LNCaP clone FGC (cell line): ENCODE data around the gene TBC1D16.

Experiments
- DNase-seq: peaks from one replicate; pipeline ENCODE4 v3.0.0-alpha.2; 2011; ENCODE audit warnings: low read depth
- H3K4me3 ChIP-seq: 2 replicates; pipeline ENCODE4 v1.5.1; 2011; ENCODE audit warnings: mild to moderate bottlenecking, low read depth, low read length, control low read depth
- CTCF ChIP-seq: IDR thresholded peaks from 2 replicates; pipeline ENCODE4 v1.5.1; 2012; ENCODE audit warnings: mild to moderate bottlenecking; ENCODE audit not compliant: control insufficient read depth, insufficient read depth; ENCODE audit errors: extremely low read depth

The TBC1D16 gene

GRCh38 chr17:80071116-80071841 is 35.6 kb upstream of the TBC1D16 start:
- DNase-seq, result no peak
- no peak for TF ChIP-seq CTCF
- no peak overlapping the region for H3K4me3 ChIP-seq

GRCh38 chr17:80070375-80071115 is 34.9 kb upstream of the TBC1D16 start:
- no peak for DNase-seq
- TF ChIP-seq CTCF, result no peak
- H3K4me3 ChIP-seq, result no peak overlapping the region

- TF ChIP-seq CTCF, result no peak
- H3K4me3 ChIP-seq, result no peak overlapping the region
- DNase-seq, result peak; percentile 97
Measured at GRCh38 chr17:80068301-80069222, 32.9 kb upstream of the TBC1D16 start.

GRCh38 chr17:80067393-80067986 is 31.8 kb upstream of the TBC1D16 start:
- no peak for DNase-seq
- no peak for TF ChIP-seq CTCF
- no peak overlapping the region for H3K4me3 ChIP-seq

- DNase-seq, result no peak
- no peak overlapping the region for H3K4me3 ChIP-seq
- no peak for TF ChIP-seq CTCF
Measured at GRCh38 chr17:80065478-80066170, 30.0 kb upstream of the TBC1D16 start.

GRCh38 chr17:80064696-80065095 is 29.0 kb upstream of the TBC1D16 start:
- DNase-seq, result no peak
- no peak overlapping the region for H3K4me3 ChIP-seq
- no peak for TF ChIP-seq CTCF
